ENCODE measurements around the gene KAT6B. TPM values are rescaled to one million over a fixed set of nuclear protein-coding genes. Genes with fewer than 3 reads are reported as not detected.

KAT6B gene
- total and polyA plus RNA-seq, 2 of the 8 experiments (the other 6 are each of a cell fraction or from before 2014, with no cell fraction given): 7.3 to 30.8 TPM

GRCh38 chr10:74835963-74836362 is 9.6 kb downstream of the KAT6B start (continued):
- no peak for TF ChIP-seq POLR2A (IDR thresholded peaks at IDR 0.05; ENCODE audit: control extremely low read depth in 1 of 2, low read depth in 2 of 2, low read length in 2 of 2)
- no peak for TF ChIP-seq SP2 (IDR thresholded peaks at IDR 0.05; ENCODE audit: low read length)
- no peak for TF ChIP-seq CTBP2 (IDR thresholded peaks at IDR 0.05; ENCODE audit: borderline replicate concordance, insufficient read depth, insufficient read length, low read length)
- TF ChIP-seq EGR1 (IDR thresholded peaks at IDR 0.05; ENCODE audit: borderline replicate concordance, low read depth, low read length): no peak
- TF ChIP-seq SIN3A (conservative IDR thresholded peaks at IDR 0.05 in 1 of 2, IDR thresholded peaks at IDR 0.05 in 1 of 2; ENCODE audit: low read depth in 1 of 2, low read length in 2 of 2): no peak
- no peak for TF ChIP-seq POU5F1 (IDR thresholded peaks at IDR 0.05; ENCODE audit: low read depth, low read length)
- no peak for TF ChIP-seq CEBPB (IDR thresholded peaks at IDR 0.05; ENCODE audit: low read depth, low read length)

Data from H1 (cell line).